Spleen (tissue), 11 donors: ENCODE measurements around the gene NOVA1. TPM values are rescaled to one million over a fixed set of nuclear protein-coding genes. Genes with fewer than 3 reads are reported as not detected.

Source experiments
- DNase-seq: peaks from one replicate; pipeline ENCODE4 v3.0.0-alpha.2; 2020
- H3K27ac ChIP-seq, 8 donors: fragments of 200-600 bp; sonication (generic) in 7 of 8; 1 replicate in 4 of 8; 2 replicates in 4 of 8; pipeline versions ENCODE4 v1.5.0 to v1.8.0; 2016 to 2021; ENCODE audit warnings: inconsistent platforms in 4 of 8, mild to moderate bottlenecking in 4 of 8, moderate library complexity in 1 of 8
- H3K27me3 ChIP-seq, 7 donors: fragments of 200-600 bp; sonication (generic) in 6 of 7; replicated peaks in 1 of 7; 1 replicate in 4 of 7; 2 replicates in 3 of 7; pipeline versions ENCODE4 v1.5.0 to v1.8.0; 2016 to 2021; ENCODE audit warnings: inconsistent platforms in 3 of 7, mild to moderate bottlenecking in 1 of 7
- H3K36me3 ChIP-seq, 6 donors: fragments of 200-600 bp; sonication (generic) in 5 of 6; 1 replicate in 4 of 6; 2 replicates in 2 of 6; pipeline versions ENCODE4 v1.5.0 to v1.8.0; 2016 to 2021; ENCODE audit warnings: inconsistent platforms in 2 of 6
- H3K4me1 ChIP-seq, 6 donors: fragments of 200-600 bp; sonication (generic) in 5 of 6; 1 replicate in 3 of 6; 2 replicates in 3 of 6; pipeline versions ENCODE4 v1.5.0 to v1.8.0; 2016 to 2021; ENCODE audit warnings: inconsistent platforms in 3 of 6
- H3K4me3 ChIP-seq, 8 donors: fragments of 200-600 bp; sonication (generic) in 7 of 8; 1 replicate in 4 of 8; 2 replicates in 4 of 8; pipeline versions ENCODE4 v1.5.0 to v1.8.0; 2016 to 2021; ENCODE audit warnings: inconsistent platforms in 4 of 8, mild to moderate bottlenecking in 4 of 8, moderate library complexity in 2 of 8
- H3K9me3 ChIP-seq, 8 donors: fragments of 200-600 bp; sonication (generic) in 7 of 8; 1 replicate in 4 of 8; 2 replicates in 4 of 8; pipeline versions ENCODE4 v1.5.0 to v1.8.0; 2016 to 2021; ENCODE audit warnings: inconsistent platforms in 4 of 8
- POLR2A ChIP-seq, 3 donors: fragments of 450-650 bp; IDR thresholded peaks; one replicate each; pipeline ENCODE4 v1.5.1; 2017; ENCODE audit warnings: antibody characterized with exemption in 3 of 3, mild to moderate bottlenecking in 1 of 3
- POLR2AphosphoS5 ChIP-seq, 3 donors: sonication (generic); formaldehyde crosslinking; IDR thresholded peaks; one replicate each; pipeline ENCODE4 v1.5.1; 2017; ENCODE audit warnings: antibody characterized with exemption in 3 of 3
- WGBS, 5 donors: extraction: QIAGEN DNeasy Blood & Tissue Kit in 3 of 5; methylation state at CpG; one replicate each; pipeline versions ENCODE4 v1.1.5 to v1.1.7; 2013 to 2018; 5-methylcytosine and 5-hydroxymethylcytosine counted together
- intact Hi-C: fragments of 100-400 bp; cut with DNase I; formaldehyde crosslinking; loops from one replicate; pipeline ENCODE4 v1.15.0; 2023; ENCODE audit warnings: low total_unique reads
- polyA plus RNA-seq, 3 donors: library from polyadenylated mRNA; stranded (reverse); fragments of 200-250 nt; gene quantifications; one replicate each; pipeline ENCODE4 v1.2.1, GENCODE V29; 2013
- total RNA-seq, 7 donors: library from RNA; depleted of rRNA in 3 of 7; stranded (reverse); fragments of >200 nt in 3 of 7; fragmentation: NEBNext Ultra II Directional in 4 of 7; extraction: Animal tissue kit (Norgen Biotek cat#: 25700) in 4 of 7; gene quantifications; one replicate each; pipeline versions ENCODE4 v1.1.0 to v1.2.1, GENCODE V29; 2016 to 2021
- TF ChIP-seq, protein P1 (sequence below), 11 experiments: fragments of 200-600 bp in 7 of 11; fragments of 450-650 bp in 4 of 11; sonication (generic) in 4 of 11; IDR thresholded peaks in 8 of 11; conservative IDR thresholded peaks in 3 of 11; 1 replicate in 7 of 11; 2 replicates in 4 of 11; pipeline versions ENCODE4 v1.4.0 to v1.8.0; 2016 to 2021; ENCODE audit warnings: antibody characterized with exemption in 11 of 11, inconsistent platforms in 4 of 11, mild to moderate bottlenecking in 1 of 11
- donor health status: healthy with polysubstance abuse.
- donor health status: DM: no; HTN: no; CAD: no; lungs with moderate emphysema.
- donor health status: DM: no; HTN: no; CAD: no.
- donor health status: Bipolar disorder and iron deficiency.
- donor health status: healthy.
- donor health status: DM: no; HTN: no; CAD: no.
- donor health status: DM: yes; HTN: yes; CAD: no.

Gene NOVA1
- total and polyA plus RNA-seq, 10 donors: 0.59 to 4.0 (median 2.4) TPM

DNA sequence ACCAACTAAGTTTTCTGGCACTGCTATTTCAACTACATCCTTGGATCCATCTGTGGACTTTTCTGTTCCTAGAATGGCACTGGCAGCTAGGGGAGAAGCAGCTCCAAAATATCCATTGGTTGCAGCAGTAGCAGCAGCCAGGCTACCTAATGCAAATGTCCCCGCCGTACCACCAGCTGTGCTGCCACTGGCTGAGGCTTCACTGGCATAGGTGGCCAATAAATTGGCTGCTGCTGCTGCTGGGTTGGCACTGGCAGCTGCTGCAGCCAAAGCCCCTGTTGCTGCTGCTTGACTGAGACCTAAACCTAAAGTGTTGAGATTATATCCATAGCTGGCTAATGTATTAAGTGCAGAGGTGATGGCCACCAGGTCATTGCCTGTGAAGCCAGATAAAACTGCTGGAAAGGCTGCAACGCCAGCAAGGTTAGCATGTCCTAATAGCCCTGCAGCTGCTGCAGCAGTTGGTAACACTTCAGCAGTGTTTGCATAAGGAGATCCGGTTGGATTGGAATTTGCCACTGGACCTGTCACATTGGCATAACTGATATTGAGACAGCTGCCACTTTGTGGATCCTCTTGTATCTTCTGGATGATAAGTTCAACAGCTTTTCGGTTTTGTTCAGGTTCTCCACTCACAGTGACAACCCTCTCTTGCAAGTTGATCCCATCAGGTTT lies 149.5 kb downstream of the NOVA1 start:
- intact Hi-C loops: no loop called here
- Histone ChIP-seq H3K9me3 (peaks cover 0 to 4% (median 0%) of the 10 kb centered on the region in 8 donors), H3K27ac (no peak overlapping the region), H3K27me3 (no peaks in the 10 kb centered on the region), H3K4me3 (no peak overlapping the region), H3K4me1 (no peaks in the 10 kb centered on the region), H3K36me3 (no peaks in the 10 kb centered on the region)
- peak; percentile 66 for DNase-seq
- TF ChIP-seq POLR2AphosphoS5 (IDR thresholded peaks at IDR 0.05) (no peak), POLR2A (IDR thresholded peaks at IDR 0.05) (no peak)
- TF ChIP-seq, protein P1, sequence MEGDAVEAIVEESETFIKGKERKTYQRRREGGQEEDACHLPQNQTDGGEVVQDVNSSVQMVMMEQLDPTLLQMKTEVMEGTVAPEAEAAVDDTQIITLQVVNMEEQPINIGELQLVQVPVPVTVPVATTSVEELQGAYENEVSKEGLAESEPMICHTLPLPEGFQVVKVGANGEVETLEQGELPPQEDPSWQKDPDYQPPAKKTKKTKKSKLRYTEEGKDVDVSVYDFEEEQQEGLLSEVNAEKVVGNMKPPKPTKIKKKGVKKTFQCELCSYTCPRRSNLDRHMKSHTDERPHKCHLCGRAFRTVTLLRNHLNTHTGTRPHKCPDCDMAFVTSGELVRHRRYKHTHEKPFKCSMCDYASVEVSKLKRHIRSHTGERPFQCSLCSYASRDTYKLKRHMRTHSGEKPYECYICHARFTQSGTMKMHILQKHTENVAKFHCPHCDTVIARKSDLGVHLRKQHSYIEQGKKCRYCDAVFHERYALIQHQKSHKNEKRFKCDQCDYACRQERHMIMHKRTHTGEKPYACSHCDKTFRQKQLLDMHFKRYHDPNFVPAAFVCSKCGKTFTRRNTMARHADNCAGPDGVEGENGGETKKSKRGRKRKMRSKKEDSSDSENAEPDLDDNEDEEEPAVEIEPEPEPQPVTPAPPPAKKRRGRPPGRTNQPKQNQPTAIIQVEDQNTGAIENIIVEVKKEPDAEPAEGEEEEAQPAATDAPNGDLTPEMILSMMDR (IDR thresholded peaks at IDR 0.05 in 8 of 11, conservative IDR thresholded peaks at IDR 0.05 in 3 of 11): no peak
- WGBS, 5 donors: 56 to 84% (median 78%) methylated on average over 5 of the region's 5 CpGs

DNA sequence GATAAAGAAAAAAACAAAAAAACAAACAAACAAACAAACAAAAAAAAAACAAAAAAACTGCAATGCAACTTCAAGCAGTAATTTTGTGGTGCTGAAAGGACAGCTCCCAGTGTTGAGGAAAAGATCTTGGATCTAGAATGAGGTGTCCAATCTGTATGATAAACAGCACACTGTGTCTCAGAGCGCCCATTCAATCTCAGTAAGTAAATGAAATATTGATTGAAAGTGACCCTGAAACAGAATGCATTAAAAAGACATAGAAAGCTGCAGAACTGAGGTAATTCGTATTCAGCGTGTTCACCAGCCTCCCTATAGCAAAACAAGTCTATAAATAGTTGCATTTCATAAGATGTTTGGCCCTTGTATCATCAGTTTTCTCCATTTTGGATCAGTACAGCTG lies 153.0 kb downstream of the NOVA1 start:
- no peak for DNase-seq
- intact Hi-C loops: no loop called here
- no peaks in the 10 kb centered on the region for H3K4me1 ChIP-seq
- no peak overlapping the region for H3K4me3 ChIP-seq
- 65 to 76% (median 74%) methylated on average over 3 of the region's 3 CpGs for WGBS, 5 donors
- TF ChIP-seq POLR2A (IDR thresholded peaks at IDR 0.05): no peak
- TF ChIP-seq, protein P1 (IDR thresholded peaks at IDR 0.05 in 8 of 11, conservative IDR thresholded peaks at IDR 0.05 in 3 of 11): no peak
- TF ChIP-seq POLR2AphosphoS5 (IDR thresholded peaks at IDR 0.05): no peak
- no peaks in the 10 kb centered on the region for H3K27me3 ChIP-seq
- peaks cover 0 to 4% (median 0%) of the 10 kb centered on the region in 8 donors for H3K9me3 ChIP-seq
- no peaks in the 10 kb centered on the region for H3K36me3 ChIP-seq
- no peak overlapping the region for H3K27ac ChIP-seq

DNA sequence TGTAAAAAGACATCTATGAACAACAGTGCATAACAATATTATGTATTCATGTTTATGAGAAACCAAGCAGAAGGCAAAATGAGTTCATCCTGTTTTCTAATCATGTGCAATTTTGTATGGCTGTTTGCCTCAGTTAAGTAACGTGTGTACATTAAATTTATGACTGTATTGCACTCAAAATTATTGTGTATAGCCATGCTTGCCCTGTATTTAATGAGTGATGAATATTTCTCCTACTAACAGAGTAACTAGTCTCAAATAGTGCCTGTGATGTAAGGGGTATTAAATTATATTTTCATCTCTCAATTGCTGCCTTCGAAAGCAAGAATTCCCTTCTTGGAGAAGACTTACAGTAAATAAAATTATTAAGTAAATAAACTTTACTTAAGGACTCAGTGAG lies 154.2 kb downstream of the NOVA1 start:
- no peak for DNase-seq
- H3K9me3 ChIP-seq: peaks cover 0 to 4% (median 0%) of the 10 kb centered on the region in 8 donors
- no peak overlapping the region for H3K4me3 ChIP-seq
- H3K27me3 ChIP-seq: no peaks in the 10 kb centered on the region
- 66 to 89% (median 80%) methylated on average over 2 of the region's 2 CpGs for WGBS, 5 donors
- TF ChIP-seq POLR2A (IDR thresholded peaks at IDR 0.05): no peak
- no peak for TF ChIP-seq POLR2AphosphoS5 (IDR thresholded peaks at IDR 0.05)
- TF ChIP-seq, protein P1 (IDR thresholded peaks at IDR 0.05 in 8 of 11, conservative IDR thresholded peaks at IDR 0.05 in 3 of 11): no peak
- H3K36me3 ChIP-seq: no peaks in the 10 kb centered on the region
- intact Hi-C loops: no loop called here
- H3K27ac ChIP-seq: no peak overlapping the region
- no peaks in the 10 kb centered on the region for H3K4me1 ChIP-seq

DNA sequence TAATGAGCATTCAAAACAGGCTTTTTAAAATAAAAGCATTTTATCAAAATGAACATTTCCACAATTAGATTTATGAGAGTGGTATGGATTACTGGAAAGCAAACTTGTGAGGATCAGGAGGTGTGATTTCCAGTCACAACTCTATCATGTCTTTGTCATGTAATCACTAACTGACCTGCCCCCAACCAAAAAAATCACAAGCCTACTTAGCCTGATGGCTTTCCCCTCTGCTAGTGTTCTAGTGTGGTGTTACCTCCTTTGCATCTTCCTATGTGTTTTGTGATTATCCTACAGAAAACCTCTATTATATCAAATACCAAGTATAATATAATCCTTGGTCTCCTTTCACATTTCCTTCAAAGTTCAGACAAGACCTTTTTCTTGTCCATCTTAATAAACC lies 168.6 kb downstream of the NOVA1 start:
- TF ChIP-seq, protein P1 (IDR thresholded peaks at IDR 0.05 in 8 of 11, conservative IDR thresholded peaks at IDR 0.05 in 3 of 11): no peak
- TF ChIP-seq POLR2AphosphoS5 (IDR thresholded peaks at IDR 0.05) (no peak), POLR2A (IDR thresholded peaks at IDR 0.05) (no peak)
- intact Hi-C loops: no loop called here
- no peak for DNase-seq

More for the DNA sequence above, 168.6 kb downstream of the NOVA1 start:
- no peaks in the 10 kb centered on the region for H3K9me3 ChIP-seq
- no peaks in the 10 kb centered on the region for H3K4me1 ChIP-seq
- no peak overlapping the region for H3K27ac ChIP-seq
- H3K27me3 ChIP-seq: no peaks in the 10 kb centered on the region
- no peaks in the 10 kb centered on the region for H3K36me3 ChIP-seq
- no peak overlapping the region for H3K4me3 ChIP-seq
